T47D (cell line): ENCODE results near the gene S100A4.
"Not testable (repeated sequence)": the region's sequence is repeated elsewhere in the genome, so short reads cannot be mapped to it uniquely, and the experiment has no call there.

Experiments used
- DNase-seq, 2 experiments: peaks; one replicate each; pipeline versions ENCODE4 v3.0.0 to v3.0.0-alpha.2; 2011 to 2012; ENCODE audit warnings: low read depth in 1 of 2, low spot score in 1 of 2
- JUND ChIP-seq: IDR thresholded peaks from 2 replicates; pipeline ENCODE4 v1.6.1; 2012; ENCODE audit warnings: low read depth
- in situ Hi-C: cut with HindIII; loops from 2 replicates; pipeline ENCODE4 v1.10.0; 2016; ENCODE audit warnings: low sequenced_read_pairs, low pct_unique_long_range_greater_than_20kb

The S100A4 gene

DNA sequence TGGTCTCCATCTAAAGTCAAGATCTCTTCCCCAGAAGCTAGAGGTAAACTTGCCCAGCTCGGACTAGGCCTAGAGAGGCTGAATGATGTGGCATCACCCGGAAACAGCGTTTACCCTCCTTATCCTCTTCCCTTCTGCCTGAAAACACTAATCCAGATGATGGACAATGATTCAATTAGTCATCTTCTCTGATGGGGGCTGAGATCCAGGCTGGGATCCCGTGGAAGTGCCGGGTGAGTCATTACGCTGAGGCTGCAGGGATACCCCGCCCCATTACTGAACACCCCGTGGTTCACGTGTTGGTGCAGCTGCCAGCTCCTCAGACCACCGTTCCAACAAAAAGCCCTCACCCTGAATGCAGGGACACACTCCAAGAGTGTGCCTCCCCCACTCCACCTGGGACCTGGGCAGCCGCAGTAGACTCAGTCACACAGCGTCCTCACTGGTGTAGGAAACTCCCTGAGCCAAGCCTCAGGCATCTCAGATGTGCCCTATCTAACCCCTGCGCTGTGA is 11.9 kb downstream of the S100A4 start:
- DNase-seq = no peak
- in situ Hi-C loops = no loop called here
- no peak for TF ChIP-seq JUND

DNA sequence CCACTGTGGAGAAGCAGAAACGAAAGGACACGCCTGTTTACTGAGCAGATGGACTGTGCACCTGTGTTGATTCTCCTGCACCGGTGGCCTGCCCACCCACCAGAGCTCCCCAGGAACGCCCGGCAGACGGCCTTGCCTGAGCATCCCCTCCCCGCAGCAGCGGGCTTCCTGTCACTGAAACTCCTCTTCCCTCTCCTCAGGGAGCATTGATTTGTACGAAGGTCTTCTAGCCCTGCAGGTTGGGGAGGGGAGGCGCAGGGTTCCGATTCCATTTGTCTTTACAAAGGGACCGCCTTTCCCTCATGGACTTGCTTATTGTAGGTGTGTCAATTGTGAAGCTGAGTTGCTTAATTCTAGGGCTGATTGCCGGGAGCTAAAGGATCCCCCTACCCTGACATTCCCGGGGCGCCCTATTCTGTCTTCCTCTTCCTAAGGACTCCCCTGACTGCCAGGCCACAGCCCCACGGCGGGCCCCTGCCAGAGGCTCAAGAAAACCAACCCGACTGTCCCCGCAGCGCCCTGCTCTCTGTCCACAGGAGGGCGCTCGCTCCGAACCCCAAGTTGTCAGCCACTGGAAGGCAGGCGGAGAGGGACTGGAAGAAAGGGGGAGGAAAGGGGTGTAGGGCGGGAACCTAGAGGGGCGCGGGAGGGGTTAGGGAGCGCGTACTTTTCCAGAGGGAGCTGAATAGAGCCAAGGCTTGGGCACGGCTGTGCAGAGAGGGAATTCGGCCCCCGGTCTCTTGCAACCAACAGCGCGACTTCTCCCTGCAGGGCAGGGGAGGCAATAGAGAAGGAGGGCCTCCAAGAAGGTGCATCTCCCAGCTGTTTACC is 12.6 kb downstream of the S100A4 start:
- in situ Hi-C loops = no loop called here
- no peak for TF ChIP-seq JUND
- peak; percentile 86 to 87 for DNase-seq

DNA sequence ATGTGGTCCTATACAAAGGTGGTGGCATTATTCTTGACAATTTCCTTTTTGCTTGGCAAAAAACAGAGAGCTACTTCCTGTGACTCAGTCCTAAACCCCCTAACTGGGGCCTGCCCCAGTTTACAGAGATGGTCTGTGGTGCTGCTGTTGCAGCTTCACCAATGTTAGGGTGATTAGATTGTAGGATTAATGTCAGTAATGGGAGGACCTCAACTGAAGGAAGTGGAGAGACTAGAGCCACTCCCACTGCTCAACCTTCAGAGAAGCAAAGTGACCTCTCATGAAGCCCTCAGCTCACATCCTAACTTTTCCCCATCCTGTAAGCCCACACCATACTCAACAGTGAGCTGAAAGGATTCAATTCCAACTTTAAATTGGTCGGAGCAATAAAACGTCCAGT is 13.4 kb downstream of the S100A4 start:
- no peak for TF ChIP-seq JUND
- in situ Hi-C loops = no loop called here
- DNase-seq = no peak

DNA sequence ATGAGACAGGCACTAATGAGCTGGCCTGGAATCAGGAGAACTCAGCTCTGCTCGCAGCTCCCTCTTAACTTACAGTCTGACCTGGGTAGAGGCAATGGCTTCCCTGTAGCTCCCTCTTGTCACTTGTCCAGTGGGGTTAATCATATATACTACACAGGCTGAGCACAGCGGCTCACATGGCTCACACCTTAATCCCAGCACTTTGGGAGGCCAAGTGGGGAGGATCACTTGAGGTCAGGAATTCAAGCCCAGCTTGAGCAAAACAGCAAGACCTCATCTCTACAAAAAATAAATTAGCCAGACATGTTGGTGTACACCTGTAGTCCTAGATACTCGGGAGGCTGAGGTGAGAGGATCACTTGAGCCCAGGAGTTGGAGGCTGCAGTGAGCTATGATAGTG is 14.0 kb downstream of the S100A4 start:
- TF ChIP-seq JUND = no peak
- in situ Hi-C loops = no loop called here
- DNase-seq = no peak

DNA sequence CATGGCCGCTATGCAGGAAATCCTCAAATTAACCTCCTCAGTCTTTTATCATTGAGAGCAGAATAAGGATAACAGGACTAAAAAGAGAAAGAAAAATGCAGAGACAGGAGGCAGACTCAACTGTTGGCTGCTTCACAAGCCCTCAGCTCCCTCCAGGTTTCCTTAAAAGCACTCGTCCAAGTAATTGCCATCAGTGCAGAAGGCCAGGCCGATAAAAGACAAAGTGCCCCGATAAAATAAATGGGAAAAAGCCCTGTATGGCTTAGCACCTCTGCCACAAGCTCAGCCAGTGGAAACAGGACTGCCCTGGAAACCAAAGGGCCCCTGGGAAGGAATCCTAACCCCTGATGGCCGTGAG is 17.9 kb downstream of the S100A4 start:
- no peak for DNase-seq
- no peak for TF ChIP-seq JUND
- in situ Hi-C loops = no loop called here

DNA sequence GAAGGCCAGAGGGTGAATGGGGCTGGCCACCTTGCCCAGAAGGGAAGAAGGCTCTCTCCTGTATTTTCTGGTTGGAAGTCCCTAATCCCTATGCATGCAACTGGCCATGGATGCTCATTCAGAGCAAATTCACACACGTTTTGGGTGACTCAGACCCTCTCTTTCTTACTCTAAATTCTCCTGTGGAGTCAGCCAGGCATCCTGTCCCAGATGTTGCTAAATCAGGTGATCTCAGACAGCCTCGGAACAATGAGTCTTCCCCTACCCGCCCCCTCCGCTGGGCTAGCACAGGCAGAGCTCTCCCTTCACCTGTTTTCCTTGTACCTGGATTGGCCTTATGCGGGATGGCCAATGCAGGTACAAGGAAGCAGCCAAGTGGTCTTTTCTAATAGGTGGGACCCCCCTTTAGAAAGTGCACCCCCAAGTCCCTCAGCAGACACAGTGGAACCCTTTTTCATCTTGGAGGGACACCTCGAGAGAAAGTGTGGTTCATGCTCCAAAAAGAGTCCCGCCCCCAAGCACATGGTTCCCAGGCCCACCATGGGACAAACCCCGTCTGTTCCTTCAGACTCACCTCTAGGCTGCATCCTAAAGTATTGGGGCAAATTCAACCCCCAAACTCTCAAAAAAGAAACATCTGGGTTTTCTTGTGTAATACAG is 18.5 kb downstream of the S100A4 start:
- TF ChIP-seq JUND = no peak
- in situ Hi-C loops = no loop called here
- DNase-seq = no peak

DNA sequence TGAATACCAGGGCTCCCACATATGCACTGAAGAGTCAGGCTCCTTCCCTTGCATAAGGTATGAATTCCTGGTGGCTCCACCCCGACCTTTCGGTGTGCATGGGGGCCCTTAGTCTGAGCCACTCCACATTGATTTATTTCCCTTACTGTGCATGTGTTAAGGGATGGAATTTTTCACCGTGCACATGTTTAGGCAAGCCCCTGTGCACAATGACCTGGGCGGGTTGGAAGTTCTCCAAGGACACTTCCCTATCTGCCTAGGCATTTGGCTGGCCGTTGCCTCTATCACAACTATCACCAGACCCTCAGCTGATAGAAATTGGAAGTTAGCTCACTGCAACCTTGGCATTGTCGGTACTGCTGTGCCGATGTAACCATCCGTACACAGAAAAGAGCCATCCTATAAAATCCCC is 19.5 kb downstream of the S100A4 start:
- no peak for TF ChIP-seq JUND
- in situ Hi-C loops = no loop called here
- no peak for DNase-seq

DNA sequence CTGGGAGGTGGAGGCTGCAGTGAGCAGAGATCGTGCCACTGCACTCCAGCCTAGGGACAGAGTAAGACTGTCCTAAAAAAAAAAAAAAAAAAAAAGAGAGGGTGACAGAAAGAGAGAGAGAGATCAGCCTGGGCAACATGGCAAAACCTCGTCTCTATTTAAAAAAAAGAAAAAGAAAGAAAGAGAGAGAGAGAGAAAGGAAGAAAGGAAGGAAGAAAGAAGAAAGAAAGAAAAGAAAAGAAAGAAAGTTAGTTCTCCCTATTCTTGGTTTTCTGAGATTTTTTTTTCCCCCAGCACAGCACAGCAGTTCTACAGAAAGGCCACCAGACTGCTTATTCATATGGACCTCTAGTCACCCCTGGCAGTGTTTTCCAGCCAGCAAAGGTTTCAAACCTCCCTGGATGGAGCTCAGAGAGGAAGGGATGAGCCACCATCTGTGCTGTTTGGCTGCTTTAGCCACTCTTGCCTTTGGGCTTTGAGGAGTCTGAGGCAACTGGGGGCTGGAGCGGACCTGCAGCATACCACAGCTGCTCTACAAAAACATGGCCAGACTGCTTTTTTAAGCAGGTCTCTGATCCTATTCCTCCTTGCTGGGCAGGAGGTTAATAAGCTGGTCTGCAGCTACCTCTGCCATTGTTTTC is 20.4 kb downstream of the S100A4 start:
- in situ Hi-C loops = no loop called here
- DNase-seq = no peak
- TF ChIP-seq JUND = no peak

DNA sequence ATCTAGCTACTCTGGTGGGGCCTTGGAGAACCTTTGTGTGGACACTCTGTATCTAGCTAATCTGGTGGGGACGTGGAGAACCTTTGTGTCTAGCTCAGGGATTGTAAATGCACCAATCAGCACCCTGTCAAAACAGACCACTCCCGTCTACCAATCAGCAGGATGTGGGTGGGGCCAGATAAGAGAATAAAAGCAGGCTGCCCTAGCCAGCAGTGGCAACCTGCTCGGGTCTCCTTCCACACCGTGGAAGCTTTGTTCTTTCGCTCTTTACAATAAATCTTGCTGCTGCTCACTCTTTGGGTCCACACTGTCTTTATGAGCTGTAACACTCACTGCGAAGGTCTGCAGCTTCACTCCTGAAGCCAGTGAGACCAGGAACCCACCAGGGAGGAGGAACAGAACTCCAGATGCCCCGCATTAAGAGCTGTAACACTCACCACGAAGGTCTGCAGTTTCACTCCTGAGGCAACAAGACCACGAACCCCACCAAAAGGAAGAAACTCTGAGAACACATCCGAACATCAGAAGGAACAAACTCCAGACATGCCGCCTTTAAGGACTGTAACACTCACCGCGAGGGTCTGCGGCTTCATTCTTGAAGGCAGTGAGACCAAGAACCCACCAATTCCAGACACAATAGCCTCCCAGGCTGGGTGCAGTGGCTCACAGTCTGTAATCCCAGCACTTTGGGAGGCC is 23.1 kb downstream of the S100A4 start:
- in situ Hi-C loops, DNase-seq: not testable (repeated sequence)

DNA sequence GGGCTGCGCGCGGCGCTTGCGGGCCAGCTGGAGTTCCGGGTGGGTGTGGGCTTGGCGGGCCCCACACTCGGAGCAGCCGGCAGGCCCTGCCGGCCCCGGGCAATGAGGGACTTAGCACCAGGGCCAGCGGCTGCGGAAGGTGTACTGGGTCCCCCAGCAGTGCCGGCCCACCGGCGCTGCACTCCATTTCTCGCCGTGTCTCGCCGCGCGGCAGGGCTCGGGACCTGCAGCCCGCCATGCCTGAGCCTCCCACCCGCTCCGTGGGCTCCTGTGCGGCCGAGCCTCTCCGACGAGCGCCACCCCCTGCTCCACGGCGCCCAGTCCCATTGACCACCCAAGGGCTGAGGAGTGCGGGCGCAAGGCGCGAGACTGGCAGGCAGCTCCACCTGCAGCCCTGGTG is 23.8 kb downstream of the S100A4 start:
- in situ Hi-C loops, DNase-seq: not testable (repeated sequence)

DNA sequence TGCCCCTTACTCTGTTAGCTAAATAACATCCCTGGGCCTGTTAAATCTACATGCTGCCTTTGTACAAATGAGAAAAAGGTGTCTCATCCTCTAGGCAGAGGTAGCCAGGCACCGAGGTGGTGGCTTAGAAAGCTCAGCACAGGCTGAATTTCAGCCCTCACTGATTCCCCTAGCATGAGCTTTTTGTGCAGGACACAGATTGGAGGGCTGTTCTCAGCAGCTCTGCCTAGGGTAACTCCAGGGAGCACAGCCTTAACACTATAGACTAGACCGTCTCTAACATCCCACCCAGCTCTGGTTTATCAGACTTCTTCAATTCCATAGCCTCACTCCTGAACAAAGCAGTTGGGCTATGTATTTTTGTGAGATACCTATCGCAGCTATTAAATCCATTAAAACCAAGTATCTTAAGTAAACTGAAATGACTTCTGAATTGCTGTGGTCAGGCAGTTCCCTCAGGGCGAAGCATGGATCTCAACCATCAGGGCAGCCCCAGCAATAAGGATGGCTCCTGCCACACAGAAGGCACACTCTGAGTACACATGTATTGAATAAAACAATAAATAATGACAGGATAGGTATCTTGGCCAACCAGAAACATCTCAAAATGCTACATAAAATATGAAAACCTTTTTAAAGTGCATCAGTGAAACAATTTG is 24.7 kb downstream of the S100A4 start:
- in situ Hi-C loops = no loop called here
- no peak for TF ChIP-seq JUND
- DNase-seq = peak in 1 of 2 experiments; percentile 53

DNA sequence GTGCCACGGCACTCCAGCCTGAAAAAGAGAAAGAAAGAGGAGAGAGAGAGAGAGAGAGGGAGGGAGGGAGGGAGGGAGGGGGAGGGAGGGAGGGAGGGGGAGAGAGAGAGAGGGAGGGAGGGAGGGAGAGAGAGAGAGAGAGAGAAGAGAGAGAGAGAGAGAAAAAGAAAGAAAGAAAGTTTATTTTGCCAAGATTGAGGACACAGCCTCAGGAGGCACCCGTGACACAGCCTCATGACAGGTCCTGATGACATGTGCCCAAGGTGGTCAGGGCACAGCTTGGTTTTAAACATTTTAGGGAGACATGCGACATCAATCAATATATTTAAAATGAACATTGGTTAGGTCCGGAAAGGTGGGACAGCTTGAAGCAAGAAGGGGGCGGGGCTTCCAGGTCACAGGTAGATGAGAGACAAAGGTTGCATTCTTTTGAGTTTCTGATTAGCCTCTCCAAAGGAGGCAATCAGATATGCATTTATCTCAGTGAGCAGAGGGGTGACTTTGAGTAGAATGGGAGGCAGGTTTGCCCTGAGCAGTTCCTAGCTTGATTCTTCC is 25.4 kb downstream of the S100A4 start:
- in situ Hi-C loops, DNase-seq: not testable (repeated sequence)
